ENCODE measurements around the gene AK8.

- TF ChIP-seq, protein P1, sequence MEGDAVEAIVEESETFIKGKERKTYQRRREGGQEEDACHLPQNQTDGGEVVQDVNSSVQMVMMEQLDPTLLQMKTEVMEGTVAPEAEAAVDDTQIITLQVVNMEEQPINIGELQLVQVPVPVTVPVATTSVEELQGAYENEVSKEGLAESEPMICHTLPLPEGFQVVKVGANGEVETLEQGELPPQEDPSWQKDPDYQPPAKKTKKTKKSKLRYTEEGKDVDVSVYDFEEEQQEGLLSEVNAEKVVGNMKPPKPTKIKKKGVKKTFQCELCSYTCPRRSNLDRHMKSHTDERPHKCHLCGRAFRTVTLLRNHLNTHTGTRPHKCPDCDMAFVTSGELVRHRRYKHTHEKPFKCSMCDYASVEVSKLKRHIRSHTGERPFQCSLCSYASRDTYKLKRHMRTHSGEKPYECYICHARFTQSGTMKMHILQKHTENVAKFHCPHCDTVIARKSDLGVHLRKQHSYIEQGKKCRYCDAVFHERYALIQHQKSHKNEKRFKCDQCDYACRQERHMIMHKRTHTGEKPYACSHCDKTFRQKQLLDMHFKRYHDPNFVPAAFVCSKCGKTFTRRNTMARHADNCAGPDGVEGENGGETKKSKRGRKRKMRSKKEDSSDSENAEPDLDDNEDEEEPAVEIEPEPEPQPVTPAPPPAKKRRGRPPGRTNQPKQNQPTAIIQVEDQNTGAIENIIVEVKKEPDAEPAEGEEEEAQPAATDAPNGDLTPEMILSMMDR (IDR thresholded peaks at IDR 0.05) = peak; percentile 93 to 94
- TF ChIP-seq POLR2A (IDR thresholded peaks at IDR 0.05) (no peak), EP300 (IDR thresholded peaks at IDR 0.05) (no peak)
Measured at GRCh38 chr9:132901858-132902831, 24.1 kb upstream of the AK8 start.
